Measurements from ENCODE around the gene MLLT1.

- TF ChIP-seq CTCF (IDR thresholded peaks at IDR 0.05) = no peak
- TF ChIP-seq POLR2A (IDR thresholded peaks at IDR 0.05) = no peak
Measured at GRCh38 chr19:6298413-6298812, 18.6 kb upstream of the MLLT1 start.

Data from uterus (tissue), 2 donors.